ENCODE results near the gene BCAS3. TPM values are rescaled to one million over a fixed set of nuclear protein-coding genes. Genes with fewer than 3 reads are reported as not detected.

Gene BCAS3
- total RNA-seq, 1 experiment from 2014 or later = 14.4 TPM

DNA sequence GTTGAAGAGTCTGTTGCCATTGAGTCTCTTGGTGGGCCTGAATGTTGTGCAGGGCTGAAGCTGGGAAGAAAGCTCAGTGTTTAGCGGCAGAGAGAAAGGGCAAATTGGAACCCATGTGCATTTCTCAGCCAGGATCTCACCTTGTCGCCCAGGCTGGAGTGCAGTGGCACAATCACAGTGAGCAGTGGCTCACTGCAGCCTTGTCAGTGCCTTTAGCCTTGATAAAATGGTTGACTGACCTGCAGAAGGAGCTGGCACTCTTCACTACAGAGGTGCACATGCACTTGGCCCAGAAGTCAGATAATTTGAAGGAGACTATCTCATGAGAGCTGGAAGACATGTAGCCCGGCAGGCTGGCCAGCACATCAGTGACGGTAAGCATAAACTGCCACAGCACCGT lies 597.7 kb downstream of the BCAS3 start:
- H3K4me1 ChIP-seq (ENCODE audit: insufficient read depth, low read length, poor library complexity, severe bottlenecking) = no peaks in the 10 kb centered on the region
- no peak overlapping the region for H3K27ac ChIP-seq (ENCODE audit: low read depth, low read length, poor library complexity, severe bottlenecking)
- POLR2A ChIA-PET (ENCODE audit: low non-redundant PET) = no interaction called here
- no peaks in the 10 kb centered on the region for H3K27me3 ChIP-seq (replicated peaks; ENCODE audit: insufficient read depth, low read depth, low read length, poor library complexity)
- CTCF ChIA-PET = no interaction called here
- no peak overlapping the region for H3K4me3 ChIP-seq (ENCODE audit: low read depth, low read length, poor library complexity, severe bottlenecking)
- intact Hi-C loops (cut with micrococcal nuclease; ENCODE audit: unreplicated experiment) = no loop called here
- BruUV-seq (replicated peaks) = no TSS peak
- no peaks in the 10 kb centered on the region for H3K36me3 ChIP-seq (ENCODE audit: insufficient read depth, low read length, poor library complexity, severe bottlenecking)
- no peak for TF ChIP-seq EZH2 (IDR thresholded peaks at IDR 0.05; ENCODE audit: borderline replicate concordance, low read depth, low read length, poor library complexity, severe bottlenecking)
- TF ChIP-seq, protein P1, sequence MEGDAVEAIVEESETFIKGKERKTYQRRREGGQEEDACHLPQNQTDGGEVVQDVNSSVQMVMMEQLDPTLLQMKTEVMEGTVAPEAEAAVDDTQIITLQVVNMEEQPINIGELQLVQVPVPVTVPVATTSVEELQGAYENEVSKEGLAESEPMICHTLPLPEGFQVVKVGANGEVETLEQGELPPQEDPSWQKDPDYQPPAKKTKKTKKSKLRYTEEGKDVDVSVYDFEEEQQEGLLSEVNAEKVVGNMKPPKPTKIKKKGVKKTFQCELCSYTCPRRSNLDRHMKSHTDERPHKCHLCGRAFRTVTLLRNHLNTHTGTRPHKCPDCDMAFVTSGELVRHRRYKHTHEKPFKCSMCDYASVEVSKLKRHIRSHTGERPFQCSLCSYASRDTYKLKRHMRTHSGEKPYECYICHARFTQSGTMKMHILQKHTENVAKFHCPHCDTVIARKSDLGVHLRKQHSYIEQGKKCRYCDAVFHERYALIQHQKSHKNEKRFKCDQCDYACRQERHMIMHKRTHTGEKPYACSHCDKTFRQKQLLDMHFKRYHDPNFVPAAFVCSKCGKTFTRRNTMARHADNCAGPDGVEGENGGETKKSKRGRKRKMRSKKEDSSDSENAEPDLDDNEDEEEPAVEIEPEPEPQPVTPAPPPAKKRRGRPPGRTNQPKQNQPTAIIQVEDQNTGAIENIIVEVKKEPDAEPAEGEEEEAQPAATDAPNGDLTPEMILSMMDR (conservative IDR thresholded peaks at IDR 0.05; ENCODE audit: low read depth, low read length) = no peak
- no peaks in the 10 kb centered on the region for H3K9me3 ChIP-seq (ENCODE audit: low read depth, low read length, poor library complexity, severe bottlenecking)
- no peak for DNase-seq (ENCODE audit: low spot score)

DNA sequence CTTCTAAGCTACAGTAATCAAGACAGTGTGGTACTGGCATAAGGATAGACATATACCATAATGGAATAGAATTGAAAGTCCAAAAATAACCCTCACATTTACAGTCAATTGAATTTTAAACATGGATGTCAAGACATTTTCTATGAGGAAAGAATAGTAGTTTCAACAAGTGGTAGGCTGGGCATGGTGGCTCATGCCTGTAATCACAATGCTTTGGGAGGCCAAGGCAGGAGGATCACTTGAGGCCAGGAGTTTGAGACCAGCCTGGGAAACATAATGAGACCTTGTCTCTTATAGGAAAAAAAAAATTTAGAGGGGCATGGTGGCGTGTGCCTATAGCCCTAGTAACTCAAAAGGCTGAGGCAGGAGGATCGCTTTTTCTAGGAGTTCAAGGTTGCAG lies 599.2 kb downstream of the BCAS3 start:
- POLR2A ChIA-PET (ENCODE audit: low non-redundant PET) = no interaction called here
- intact Hi-C loops (cut with micrococcal nuclease; ENCODE audit: unreplicated experiment) = no loop called here
- no peaks in the 10 kb centered on the region for H3K27me3 ChIP-seq (replicated peaks; ENCODE audit: insufficient read depth, low read depth, low read length, poor library complexity)
- no peaks in the 10 kb centered on the region for H3K9me3 ChIP-seq (ENCODE audit: low read depth, low read length, poor library complexity, severe bottlenecking)
- BruUV-seq (replicated peaks) = no TSS peak
- H3K4me3 ChIP-seq (ENCODE audit: low read depth, low read length, poor library complexity, severe bottlenecking) = no peak overlapping the region
- no peaks in the 10 kb centered on the region for H3K36me3 ChIP-seq (ENCODE audit: insufficient read depth, low read length, poor library complexity, severe bottlenecking)
- DNase-seq (ENCODE audit: low spot score) = no peak
- no peak for TF ChIP-seq EZH2 (IDR thresholded peaks at IDR 0.05; ENCODE audit: borderline replicate concordance, low read depth, low read length, poor library complexity, severe bottlenecking)
- TF ChIP-seq, protein P1 (conservative IDR thresholded peaks at IDR 0.05; ENCODE audit: low read depth, low read length) = no peak
- no peaks in the 10 kb centered on the region for H3K4me1 ChIP-seq (ENCODE audit: insufficient read depth, low read length, poor library complexity, severe bottlenecking)
- H3K27ac ChIP-seq (ENCODE audit: low read depth, low read length, poor library complexity, severe bottlenecking) = no peak overlapping the region
- CTCF ChIA-PET = no interaction called here

DNA sequence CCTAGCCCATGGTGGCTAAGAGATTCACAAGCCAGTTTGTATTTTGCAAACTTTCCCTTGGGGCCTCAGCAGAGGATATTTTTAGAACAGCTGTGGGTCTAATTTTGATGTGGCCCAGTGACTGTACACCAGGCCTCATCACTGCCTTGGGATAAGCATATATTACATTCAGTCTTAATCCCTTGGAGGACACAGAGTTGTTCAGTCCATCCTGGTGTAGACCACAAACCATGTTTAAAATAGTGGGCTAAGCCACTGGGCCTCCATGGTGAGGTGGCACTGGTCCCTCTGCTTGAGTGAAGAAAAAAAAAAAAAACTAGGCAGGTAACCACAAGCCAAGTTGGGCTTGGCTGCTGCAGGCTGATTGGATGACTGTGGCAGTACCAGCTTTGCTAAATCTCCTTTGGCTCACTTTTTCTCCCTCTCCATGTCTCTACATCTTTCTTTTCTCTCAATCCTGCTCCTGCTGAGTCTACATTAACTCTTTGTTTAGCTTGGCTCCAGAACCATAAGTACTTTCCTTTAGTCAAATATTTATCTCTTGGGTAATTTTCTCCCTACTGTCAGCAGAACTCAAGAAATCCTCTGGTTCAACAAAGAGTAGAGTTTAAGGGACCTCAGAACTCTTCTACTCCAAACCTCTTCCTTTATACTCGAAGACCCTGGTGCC lies 602.0 kb downstream of the BCAS3 start:
- TF ChIP-seq, protein P1 (conservative IDR thresholded peaks at IDR 0.05; ENCODE audit: low read depth, low read length) = no peak
- TF ChIP-seq EZH2 (IDR thresholded peaks at IDR 0.05; ENCODE audit: borderline replicate concordance, low read depth, low read length, poor library complexity, severe bottlenecking) = no peak
- H3K4me3 ChIP-seq (ENCODE audit: low read depth, low read length, poor library complexity, severe bottlenecking) = no peak overlapping the region
- H3K4me1 ChIP-seq (ENCODE audit: insufficient read depth, low read length, poor library complexity, severe bottlenecking) = no peaks in the 10 kb centered on the region
- DNase-seq (ENCODE audit: low spot score) = no peak
- H3K9me3 ChIP-seq (ENCODE audit: low read depth, low read length, poor library complexity, severe bottlenecking) = no peaks in the 10 kb centered on the region
- intact Hi-C loops (cut with micrococcal nuclease; ENCODE audit: unreplicated experiment) = no loop called here
- BruUV-seq (replicated peaks) = no TSS peak
- ChIA-PET CTCF (no interaction called here), POLR2A (ENCODE audit: low non-redundant PET) (no interaction called here)
- no peak overlapping the region for H3K27ac ChIP-seq (ENCODE audit: low read depth, low read length, poor library complexity, severe bottlenecking)
- no peaks in the 10 kb centered on the region for H3K27me3 ChIP-seq (replicated peaks; ENCODE audit: insufficient read depth, low read depth, low read length, poor library complexity)
- no peaks in the 10 kb centered on the region for H3K36me3 ChIP-seq (ENCODE audit: insufficient read depth, low read length, poor library complexity, severe bottlenecking)

Data from A673 (cell line).